Fibroblast of lung (primary cell): ENCODE measurements around the gene EPS15.

ENCODE experiments used
- EZH2 ChIP-seq: IDR thresholded peaks from 2 replicates; pipeline ENCODE4 v1.5.1; 2012; ENCODE audit warnings: low read length, control low read depth, mild to moderate bottlenecking; ENCODE audit errors: missing control alignments
- TF ChIP-seq, protein P1 (sequence below), 2 donors: IDR thresholded peaks in 1 of 2; conservative IDR thresholded peaks in 1 of 2; 1 replicate in 1 of 2; 2 replicates in 1 of 2; pipeline ENCODE4 v1.5.1; 2011 to 2012; ENCODE audit warnings: low read length in 2 of 2, control low read depth in 1 of 2, inconsistent platforms in 1 of 2, low read depth in 1 of 2, mild to moderate bottlenecking in 1 of 2

DNA sequence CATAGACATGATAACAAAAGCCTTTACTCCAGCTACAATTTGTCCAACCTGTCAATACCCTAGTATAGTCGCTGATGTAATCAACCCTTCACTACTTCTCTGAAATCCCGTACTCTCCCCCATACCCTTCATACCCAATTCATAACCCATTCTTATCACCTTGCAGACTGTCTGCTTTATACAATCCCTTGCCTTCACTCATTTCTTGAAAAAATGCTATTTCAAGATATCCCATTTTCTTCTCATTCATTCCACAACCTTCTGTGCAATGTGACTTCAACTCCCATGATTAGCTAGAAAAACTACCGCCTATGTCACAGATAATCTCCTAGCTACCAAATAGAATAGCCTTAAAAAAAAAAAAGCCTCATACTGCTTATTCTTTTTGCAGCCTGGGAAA is 49.5 kb downstream of the EPS15 start:
- TF ChIP-seq, protein P1, sequence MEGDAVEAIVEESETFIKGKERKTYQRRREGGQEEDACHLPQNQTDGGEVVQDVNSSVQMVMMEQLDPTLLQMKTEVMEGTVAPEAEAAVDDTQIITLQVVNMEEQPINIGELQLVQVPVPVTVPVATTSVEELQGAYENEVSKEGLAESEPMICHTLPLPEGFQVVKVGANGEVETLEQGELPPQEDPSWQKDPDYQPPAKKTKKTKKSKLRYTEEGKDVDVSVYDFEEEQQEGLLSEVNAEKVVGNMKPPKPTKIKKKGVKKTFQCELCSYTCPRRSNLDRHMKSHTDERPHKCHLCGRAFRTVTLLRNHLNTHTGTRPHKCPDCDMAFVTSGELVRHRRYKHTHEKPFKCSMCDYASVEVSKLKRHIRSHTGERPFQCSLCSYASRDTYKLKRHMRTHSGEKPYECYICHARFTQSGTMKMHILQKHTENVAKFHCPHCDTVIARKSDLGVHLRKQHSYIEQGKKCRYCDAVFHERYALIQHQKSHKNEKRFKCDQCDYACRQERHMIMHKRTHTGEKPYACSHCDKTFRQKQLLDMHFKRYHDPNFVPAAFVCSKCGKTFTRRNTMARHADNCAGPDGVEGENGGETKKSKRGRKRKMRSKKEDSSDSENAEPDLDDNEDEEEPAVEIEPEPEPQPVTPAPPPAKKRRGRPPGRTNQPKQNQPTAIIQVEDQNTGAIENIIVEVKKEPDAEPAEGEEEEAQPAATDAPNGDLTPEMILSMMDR (conservative IDR thresholded peaks at IDR 0.05 in 1 of 2, IDR thresholded peaks at IDR 0.05 in 1 of 2; ENCODE audit: low read depth in 1 of 2, low read length in 2 of 2), result no peak
- no peak for TF ChIP-seq EZH2
